Hematopoietic multipotent progenitor cell treated with erythropoietin and hydrocortisone succinate and interleukin-3 and kit ligand, for 6 days (in vitro differentiated cells): Measurements from ENCODE around the gene MRPL20.
"Not testable (repeated sequence)": the region's sequence is repeated elsewhere in the genome, so short reads cannot be mapped to it uniquely, and the experiment has no call there.

Experiments
- DNase-seq: peaks from one replicate; pipeline ENCODE4 v3.0.0-alpha.2; 2015

The MRPL20 gene

DNA sequence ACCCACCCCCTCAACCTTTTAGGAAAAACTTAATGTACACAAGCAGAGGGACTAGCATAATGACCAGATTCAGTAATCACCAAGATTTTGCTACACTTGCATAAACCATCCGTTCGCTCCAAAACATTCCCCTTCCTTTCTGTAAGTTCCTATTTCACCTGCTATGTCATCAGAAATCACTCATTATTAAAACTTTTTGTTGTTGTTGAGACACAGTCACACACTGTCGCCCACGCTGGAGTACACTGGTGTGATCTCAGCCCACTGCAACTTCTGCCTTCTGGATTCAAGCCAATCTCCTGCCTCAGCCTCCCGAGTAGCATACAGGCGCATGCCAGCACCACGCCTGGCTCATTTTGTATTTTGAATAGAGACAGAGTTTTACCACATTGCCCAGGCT, 3.4 kb downstream of the MRPL20 start:
- no peak for DNase-seq

DNA sequence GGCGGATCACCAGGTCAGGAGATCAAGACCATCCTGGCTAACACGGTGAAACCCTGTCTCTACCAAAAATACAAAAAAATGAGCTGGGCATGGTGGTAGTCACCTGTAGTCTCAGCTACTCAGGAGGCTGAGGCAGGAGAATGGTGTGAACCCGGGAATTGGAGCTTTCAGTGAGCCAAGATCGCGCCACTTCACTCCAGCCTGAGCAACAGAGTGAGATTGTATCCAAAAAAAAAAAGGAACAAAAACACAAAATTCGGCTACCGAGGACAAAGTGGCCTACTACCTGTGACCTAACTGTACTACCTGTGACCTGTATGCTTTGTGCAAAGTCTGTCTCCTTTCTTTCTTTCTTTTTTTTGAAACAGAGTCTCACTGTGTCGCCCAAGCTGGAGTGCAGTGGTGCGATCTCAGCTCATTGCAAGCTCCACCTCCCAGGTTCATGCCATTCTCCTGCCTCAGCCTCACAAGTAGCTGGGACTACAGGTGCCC, 4.1 kb downstream of the MRPL20 start:
- not testable (repeated sequence) for DNase-seq

DNA sequence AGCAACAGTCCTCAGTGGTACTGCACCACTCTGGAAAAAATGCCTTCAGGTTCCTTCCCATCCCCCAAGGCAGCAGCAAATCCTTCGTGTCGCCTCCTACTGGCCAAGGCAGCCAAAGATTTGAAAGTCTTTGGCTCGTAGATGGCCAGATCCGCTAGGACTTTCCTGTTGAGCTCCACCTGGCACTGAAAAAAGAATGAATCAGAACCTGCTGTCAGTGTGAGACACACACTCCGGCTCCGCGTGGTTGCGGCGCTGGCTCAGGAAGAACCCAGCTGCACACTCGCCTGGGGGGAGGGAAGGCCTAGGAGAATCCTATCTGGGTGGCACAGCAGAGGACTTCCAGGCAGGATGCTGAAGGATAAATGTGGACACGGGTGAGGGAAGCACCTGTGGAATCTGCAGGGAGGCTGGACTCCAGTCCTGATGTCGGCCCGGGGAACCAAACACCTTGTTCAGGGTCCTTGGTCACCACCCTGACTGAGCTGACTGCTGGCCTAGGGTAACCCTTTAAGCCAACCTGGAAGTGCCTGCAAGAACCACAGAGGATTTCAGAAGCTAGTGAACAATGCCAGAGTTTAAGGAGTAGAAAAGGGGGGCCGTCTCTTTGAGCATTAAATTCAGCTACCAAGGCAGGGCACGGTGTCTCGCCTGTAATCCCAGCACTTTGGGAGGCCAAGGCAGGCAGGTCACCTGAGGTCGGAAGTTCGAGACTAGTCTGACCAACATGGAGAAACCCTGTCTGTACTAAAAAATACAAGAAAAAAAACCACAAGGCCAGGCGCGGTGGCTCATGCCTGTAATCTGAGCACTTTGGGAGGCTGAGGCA, 4.8 kb downstream of the MRPL20 start:
- peak; percentile 82 for DNase-seq

DNA sequence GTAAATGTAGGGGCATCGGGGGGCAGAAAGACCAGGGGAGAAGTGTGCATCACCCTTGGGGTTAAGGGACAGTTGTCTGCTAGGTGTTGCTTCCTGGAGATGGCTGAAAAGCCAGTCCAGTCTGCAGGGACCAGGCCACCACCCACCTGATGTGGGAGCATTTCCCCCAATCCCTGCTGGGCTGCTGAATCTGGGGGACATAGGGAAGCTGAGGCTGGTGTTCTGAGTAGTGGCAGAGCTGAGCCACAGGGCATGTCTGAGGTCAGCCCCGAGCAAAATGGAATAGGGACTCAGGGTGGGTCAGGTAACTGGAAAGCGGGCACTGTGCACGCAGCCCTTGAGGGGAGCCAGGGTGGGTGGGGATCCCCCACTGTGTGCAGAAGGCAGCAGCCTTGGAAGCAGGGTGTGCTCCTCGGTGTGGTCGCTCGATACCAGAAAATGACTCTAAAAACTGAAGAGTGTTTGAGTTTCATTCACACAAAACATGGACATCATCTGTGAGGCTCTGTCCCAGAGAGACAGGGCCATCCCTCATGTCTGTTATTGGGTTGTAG, 5.6 kb downstream of the MRPL20 start:
- DNase-seq, result no peak

DNA sequence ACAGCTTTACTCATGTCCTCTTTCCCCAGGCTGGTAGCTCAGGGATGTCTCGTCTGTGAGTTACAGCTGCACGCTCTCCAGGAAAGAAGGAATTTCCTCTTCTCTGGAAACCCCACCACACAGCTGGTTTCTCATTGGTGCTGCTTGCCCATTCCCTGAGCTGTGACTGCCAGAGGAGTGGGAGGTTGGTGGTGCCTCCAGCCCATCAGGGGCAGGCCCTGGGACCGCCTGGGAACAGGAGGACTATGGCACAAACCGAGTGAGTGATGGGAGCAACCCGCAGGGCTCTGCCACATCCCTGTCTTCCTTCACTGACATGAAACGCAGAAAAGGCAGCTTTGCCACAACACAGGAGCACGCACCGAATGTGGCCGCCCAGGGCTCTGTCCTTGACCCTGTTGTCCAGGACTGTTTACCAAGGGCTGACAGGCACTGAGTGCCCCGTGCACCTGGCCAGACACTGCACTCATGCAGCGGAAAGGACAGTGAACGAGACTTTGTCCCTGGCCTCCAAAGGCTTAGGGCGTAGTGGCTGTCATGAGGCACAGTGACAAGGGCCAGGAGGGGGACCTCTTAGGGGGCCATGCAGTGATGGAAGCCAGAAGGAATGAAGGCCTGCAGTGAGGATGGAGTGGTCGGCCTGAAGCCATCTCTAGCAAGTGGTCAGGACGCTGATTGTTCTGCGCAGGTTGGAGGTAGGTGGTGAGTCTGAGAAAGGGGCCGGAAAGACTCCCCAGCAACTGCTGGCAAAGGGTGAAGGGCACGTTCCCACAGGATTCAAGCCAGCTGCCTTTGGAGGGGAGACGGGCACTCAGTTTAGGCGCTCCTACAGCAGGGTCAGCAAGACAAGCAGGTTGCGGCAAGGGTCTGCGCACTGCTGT, 6.3 kb downstream of the MRPL20 start:
- no peak for DNase-seq

DNA sequence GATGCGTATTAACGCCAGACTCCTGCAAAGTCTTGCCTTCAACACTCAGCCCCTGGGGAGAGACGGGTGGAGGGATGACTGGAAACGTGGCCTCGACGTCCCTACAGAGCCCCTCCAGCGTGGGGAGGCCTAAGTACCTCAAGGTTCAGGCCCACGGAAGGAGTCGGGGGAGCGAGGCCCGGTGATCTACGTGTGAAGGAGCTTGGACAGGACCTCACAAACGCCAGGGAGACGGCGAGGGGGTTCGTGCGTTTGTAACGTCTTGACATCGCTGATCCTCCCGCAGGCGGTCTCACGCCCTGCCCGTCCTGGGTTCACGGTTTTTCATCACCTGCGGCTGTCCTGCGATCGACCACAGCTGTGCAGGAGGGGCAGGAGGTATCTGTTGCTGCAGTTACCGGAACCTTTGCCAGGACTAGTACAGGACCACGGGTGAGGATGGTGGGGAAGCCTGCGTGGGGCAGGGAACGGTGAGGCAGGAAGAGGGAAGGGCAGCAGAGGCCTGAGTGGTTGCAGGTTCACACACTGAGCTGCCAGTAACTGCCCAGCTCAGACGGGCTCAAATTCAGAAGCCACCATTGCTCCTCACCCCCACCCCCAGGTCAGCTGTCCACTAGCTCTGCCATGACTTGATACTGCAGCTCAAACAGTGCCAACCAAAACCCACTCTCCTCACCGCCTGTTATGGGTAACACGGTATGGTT, 7.1 kb downstream of the MRPL20 start:
- peak; percentile 65 for DNase-seq

DNA sequence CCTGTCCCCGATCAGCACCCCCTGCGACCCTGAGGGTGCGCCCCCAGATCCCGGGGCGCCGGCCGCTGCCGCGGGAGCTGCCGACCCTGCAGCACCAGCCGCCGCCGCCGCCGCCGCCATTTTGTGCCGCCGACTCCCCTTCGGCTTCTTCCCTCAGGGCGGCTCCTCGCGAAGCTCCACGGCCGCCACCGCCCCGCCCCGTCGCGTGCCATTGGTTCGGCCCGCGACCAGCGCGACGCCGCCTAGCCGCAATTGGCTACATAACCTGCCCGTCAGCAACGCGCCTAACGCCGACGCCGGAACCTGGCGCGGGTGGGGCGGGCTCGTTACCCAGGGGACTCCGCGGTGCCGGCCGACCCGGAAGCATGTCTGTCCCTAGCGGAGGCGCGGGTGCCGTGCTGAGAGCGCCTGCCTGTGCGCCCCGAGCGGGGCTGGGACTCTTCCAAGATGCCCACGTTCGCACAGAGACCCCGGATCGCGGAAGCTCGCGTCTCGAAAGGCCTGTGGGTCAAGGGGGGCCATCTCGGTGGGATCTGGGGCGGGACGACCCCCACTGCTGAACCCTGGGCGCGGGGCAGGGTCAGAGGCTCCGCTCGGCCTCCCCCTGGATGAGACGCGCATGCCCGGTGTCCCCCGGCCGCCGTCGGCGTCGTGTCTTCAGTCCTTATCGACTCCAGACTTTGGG, 7.8 kb downstream of the MRPL20 start, which contains the start of gene CCNL2:
TSS of gene CCNL2 (minus strand) at position 149 of the 685 bp plus-strand sequence. CDS start at position 120, 29 bp downstream.
- peak; percentile 98 for DNase-seq

DNA sequence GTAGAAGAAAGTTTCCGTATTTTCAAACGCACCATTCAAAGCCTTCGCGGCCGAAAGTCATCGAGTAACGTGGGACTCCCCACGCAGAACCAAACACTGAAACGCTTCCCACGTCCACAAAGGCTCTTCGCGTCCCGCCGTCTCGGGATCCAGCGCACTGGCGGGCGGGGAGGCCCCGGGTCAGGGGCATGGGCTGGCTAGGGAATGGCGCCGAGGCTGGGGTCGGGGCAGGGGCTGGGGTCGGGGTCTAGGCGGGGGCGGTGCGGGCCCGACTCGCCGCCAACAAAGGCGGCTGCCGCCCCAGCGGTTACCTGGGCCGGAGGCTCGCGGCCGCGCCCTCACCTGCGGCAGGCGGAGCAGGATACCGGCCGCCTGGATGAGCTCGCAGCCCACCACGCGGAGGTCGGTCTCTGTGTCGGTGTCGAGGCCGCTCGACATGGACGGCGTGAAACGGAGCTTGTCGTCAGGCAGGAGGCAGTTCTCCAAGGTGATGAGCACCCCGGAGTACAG, 8.4 kb downstream of the MRPL20 start:
- no peak for DNase-seq

DNA sequence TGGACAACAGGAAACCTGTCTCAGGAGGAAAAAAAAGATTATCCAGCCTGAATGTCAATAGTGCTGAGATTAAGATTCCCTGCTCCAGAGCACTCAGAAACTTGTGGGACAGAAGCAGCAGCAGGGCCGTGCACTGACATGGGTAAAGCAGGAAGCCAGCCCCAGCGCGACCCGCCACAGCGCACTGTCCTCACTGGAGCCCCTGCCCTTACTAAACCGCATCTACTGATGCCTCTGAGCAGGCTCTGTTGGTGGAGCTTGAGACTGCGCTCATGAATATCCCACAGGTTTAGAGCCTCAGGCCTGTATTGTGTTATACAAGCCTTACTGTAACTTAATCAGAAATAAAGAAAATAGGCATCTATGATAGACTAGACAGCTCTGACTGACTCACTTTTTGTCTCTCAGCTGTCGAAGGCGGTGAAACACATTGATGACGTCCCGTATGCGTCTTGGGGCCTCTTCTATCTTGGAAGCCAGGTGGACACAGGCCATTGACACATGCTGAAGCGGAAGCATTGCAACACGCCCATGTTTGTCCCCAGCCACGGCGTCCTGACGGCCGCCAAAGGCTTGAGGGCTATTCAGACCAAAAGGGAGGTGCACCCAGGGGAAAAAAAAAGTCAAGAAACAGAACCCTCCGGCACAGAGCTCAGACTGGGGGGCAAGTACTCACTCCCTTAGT, 9.1 kb downstream of the MRPL20 start:
- peak; percentile 64 for DNase-seq

DNA sequence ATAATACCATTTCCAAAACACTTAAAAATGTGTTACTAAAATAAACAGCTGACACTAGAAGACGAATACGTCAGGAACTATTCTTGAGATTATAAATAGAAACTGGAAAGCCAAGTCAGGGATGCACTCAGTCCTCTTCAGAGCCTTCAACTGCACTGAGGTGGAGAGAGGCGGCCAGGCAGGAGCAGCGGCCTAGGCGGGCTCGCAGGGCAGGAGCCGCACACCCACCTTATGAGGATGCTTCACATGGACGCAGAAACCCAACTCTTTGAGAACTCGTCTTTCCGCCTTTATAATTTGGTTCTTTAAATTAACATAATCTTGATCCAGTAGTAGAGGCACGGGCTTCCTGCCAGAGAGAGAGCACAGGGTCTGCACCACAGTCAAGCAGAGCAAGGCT, 11.9 kb downstream of the MRPL20 start:
- DNase-seq, result no peak

DNA sequence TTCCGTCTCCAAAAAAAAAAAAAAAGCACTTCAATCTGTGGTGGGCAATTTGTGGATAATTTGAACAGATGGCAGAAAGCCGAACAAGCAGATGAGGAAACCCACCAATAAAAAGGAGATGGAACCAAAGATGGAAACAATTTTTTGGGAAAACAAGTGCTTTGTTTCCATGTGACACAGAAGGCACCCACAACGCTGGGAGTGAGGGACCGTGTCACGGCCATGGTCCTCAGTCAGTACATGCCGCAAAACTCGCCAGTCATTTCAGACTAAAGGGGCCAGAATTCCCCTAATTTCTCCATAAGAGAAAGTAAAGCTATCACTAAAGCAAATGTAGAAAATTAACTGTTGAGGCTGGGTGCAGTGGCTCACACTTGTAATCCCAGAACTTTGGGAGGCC, 13.0 kb downstream of the MRPL20 start:
- DNase-seq, result no peak

DNA sequence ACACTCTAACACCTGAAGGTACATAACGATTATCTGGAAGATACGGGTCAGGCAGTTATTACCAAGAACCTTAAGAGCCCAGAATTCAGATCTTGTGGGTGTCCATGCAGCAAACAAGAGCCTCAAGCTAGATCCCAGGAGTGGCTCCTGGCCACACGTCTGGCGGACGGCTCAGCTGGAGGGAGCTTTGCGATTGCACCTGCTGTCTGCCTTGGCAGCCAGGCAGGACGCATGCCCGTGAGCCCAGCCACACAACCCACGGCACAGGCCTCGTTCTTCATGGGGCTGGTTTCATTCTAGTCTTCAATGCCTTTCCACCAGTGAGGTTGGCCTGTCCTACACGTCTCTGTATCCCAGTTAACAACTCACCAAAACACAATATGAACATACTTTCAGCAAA, 13.7 kb downstream of the MRPL20 start:
- no peak for DNase-seq

DNA sequence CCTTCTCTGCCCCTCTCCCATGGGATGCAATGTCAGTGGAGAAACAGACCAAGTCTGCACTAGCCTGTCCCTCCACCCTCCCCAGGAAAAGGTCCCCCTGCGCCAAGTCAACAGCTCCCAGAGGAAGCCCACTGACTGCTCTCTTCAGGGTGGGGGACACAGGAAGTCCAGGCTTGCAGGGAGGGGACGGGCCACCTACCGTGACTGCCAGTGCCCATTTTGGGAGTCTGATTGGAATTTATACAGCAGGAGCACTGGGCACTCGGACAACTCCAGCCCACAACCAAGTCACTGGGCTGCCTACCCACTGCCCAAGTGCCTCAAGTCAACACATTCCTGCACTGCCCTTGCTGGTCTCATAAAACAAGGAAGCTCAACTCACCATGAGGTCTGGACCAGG, 14.1 kb downstream of the MRPL20 start:
- no peak for DNase-seq

DNA sequence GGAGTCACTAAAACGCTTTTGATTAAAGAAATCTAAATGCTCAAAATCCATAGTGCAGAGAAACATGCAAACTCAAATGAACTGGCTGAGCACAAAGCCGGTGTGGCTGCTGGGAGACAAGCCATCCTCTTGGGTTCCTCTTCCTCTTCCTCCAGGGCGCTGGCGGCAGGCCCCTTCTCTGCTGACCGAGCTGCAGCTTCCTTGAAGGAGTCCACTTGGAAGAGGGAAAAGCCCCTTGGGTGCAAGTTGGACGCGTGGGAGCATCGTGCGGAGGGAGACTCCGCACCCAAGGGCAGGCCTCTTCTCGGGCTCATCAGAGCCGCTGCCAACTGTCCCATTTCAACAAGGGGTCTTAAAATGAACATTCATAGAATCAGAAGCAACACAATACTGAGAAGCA, 15.9 kb downstream of the MRPL20 start:
- no peak for DNase-seq

DNA sequence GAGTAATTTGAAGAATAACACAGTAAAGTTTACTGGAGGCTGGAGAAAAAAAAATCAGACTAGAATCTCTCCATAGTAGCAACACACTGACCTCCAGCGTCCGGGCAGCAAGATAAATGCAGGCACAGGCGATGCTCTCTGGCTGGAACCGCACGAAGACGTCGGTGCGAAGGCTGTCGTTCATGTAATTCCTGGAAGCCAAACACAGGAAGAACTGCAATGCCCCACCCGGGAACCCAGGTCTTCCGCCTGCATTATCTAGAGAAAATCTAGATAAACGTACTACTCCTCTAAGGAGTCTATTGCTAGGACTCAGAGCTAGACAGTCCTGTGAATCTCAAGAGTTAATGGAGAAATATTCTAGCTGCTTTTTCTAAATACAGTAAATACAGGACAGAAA, 16.4 kb downstream of the MRPL20 start:
- no peak for DNase-seq

DNA sequence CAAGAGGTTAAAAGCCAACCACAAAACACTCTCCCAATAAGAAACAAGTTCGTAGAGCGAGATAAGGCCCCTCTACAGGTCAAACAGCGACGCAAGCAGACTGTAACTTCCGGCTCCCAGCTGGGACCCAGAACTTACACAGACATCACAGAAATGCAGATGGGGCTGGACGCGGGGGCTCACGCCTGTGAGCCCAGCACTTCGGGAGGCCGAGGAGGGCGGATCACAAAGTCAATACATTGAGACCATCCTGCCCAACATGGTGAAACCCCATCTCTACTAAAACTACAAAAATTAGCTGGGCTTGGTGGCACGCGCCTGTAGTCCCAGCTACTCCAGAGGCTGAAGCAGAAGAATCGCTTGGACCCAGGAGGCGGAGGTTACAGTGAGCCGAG, 19.0 kb downstream of the MRPL20 start:
- no peak for DNase-seq

DNA sequence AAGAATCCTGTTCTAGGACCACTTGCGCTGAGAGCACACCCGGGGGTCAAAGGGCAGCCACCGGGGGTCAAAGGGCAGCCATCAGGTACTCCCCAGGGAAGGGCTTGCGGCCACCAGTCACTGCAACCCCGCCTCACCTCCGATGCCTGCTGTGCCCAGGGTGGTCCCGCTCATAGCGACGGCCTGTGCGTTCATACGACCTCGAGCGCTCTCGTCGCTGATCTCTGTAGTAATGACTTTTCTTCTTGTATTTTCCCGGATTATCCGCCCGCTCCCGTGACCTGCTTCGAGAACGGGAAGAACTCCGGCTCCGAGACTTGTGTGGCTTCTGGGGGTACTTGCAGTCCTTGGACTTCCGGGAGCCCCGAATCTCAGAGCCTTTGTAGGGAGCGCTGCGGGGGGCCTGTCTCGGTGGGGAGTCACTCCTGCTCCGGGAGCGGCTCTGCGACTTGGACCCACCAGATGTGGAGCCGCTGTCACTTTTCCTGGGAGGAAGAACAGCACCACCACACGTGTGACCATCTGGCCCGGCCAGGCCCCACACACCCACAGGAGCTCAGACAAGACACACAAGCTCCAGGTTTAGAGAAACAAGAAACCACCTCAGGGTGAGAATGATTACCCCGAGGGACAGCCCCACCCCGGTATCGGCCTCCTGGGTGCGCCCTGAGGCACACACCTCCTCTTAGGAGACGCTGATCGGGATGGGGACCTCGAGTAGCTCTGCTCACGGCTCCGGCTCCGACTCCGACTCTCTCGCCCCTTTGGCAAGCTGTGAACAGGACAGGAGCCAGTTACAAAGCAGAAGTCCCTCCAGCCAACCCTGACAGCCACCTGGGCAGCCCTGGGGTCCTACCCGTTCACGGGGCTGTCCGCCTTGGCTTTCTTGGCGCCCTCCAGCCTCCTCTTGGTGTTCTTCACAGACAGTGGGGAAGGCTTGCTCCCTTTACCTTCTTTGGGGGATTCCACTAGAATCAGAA, 19.7 kb downstream of the MRPL20 start:
- no peak for DNase-seq

DNA sequence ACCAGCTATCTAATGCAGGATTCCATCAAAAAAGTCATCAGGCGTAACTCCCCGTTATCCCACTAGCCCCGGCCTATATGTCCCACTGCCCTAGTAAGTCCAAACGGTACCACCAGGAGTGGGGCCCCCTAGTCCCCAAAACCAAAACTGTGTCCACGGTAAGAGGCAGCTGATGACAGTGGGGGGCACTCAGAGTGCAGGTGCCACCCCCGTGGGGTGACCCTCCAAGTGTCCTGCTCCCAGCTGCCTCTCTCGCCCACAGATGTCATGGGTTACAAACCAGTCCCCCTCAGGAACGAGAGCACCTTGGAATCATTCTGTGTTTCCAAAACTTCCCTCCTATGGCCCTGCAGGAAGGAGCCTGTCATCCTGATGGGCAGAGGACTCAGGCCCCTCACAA, 21.2 kb downstream of the MRPL20 start:
- no peak for DNase-seq

DNA sequence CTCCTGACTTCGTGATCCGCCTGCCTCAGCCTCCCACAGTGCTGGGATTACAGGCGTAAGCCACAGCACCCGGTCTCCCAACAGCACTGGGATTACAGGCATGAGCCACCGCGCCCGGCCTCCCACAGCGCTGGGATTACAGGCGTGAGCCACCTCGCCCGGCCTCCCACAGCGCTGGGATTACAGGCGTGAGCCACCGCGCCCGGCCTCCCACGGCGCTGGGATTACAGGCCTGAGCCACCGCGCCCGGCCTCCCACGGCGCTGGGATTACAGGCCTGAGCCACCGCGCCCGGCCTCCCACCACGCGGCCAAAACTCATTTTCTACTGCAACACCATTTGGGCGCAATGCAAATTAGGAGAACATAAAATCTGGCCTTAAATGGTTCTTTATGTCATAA, 21.8 kb downstream of the MRPL20 start:
- DNase-seq, result not testable (repeated sequence)

DNA sequence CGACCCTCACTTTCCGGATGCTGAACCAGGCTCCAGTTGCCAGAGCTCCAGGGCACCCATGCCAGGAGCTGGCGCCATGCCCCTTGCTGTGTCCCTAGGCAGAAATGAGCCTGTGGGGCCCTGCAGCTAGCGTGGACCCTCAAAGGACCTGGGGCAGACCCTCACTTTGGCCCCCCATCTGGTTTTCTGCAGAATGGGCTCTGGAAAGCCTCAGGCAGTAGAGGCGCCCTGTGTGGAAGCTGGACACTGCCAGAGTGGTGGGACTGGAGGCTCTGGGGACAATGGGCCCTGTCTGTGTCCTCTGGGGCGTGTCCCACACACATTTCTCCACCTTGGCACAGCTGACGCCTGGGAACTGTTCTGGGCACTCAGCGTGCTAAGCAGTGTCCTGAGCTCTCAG, 25.8 kb downstream of the MRPL20 start:
- no peak for DNase-seq
